PC-3 (cell line): ENCODE measurements around the gene AGTPBP1. TPM values are rescaled to one million over a fixed set of nuclear protein-coding genes. Genes with fewer than 3 reads are reported as not detected.

Source experiments
- ATAC-seq: fragments of 200-7000 bp; cut with Tn5 transposase; 2 replicates; pipeline ENCODE4 v1.9.1; 2020; ENCODE audit warnings: mild to moderate bottlenecking, moderate library complexity
- BruUV-seq: library from RNA; stranded (reverse); fragments of 400-500 nt; replicated peaks from 2 replicates; lab custom pipeline; 2021; lab: Mats Ljungman, UMichigan
- CTCF ChIA-PET: fragments of 300-600 bp; sonication (Branson Sonifier 250); formaldehyde crosslinking; loops from one replicate; lab custom pipeline; 2022; ENCODE audit warnings: antibody characterized with exemption; lab: Charles Lee
- POLR2A ChIA-PET: fragments of 300-600 bp; sonication (Branson Sonifier 250); formaldehyde crosslinking; loops from one replicate; lab custom pipeline; 2022; ENCODE audit warnings: antibody characterized with exemption; ENCODE audit not compliant: unreplicated experiment; lab: Charles Lee
- DNase-seq: peaks from one replicate; pipeline ENCODE4 v3.0.0-alpha.2; 2015
- H2AFZ ChIP-seq: fragments of 300-600 bp; sonication (generic); 2 replicates; pipeline ENCODE4 v1.6.0; 2016; ENCODE audit warnings: antibody characterized with exemption, low read length
- H3F3A ChIP-seq: fragments of 300-600 bp; sonication (generic); one replicate; pipeline ENCODE4 v1.6.0; 2017; ENCODE audit warnings: antibody characterized with exemption, low read length, control low read depth, mild to moderate bottlenecking; ENCODE audit not compliant: unreplicated experiment
- H3K27ac ChIP-seq: fragments of 300-600 bp; sonication (generic); 2 replicates; pipeline ENCODE4 v1.5.1; 2016; ENCODE audit warnings: mild to moderate bottlenecking, low read length
- H3K27me3 ChIP-seq: fragments of 300-600 bp; sonication (generic); 2 replicates; pipeline ENCODE4 v1.6.1; 2016; ENCODE audit warnings: low read length, mixed read lengths
- H3K36me3 ChIP-seq: fragments of 300-600 bp; sonication (generic); 2 replicates; pipeline ENCODE4 v1.6.1; 2016; ENCODE audit warnings: low read depth, mixed run types, low read length, mixed read lengths
- H3K4me1 ChIP-seq: fragments of 300-600 bp; sonication (generic); 2 replicates; pipeline ENCODE4 v1.5.1; 2016; ENCODE audit warnings: low read length; ENCODE audit not compliant: insufficient read depth
- H3K4me2 ChIP-seq: fragments of 300-600 bp; sonication (generic); 2 replicates; pipeline ENCODE4 v1.6.0; 2016; ENCODE audit warnings: low read length
- H3K4me3 ChIP-seq: fragments of 300-600 bp; sonication (generic); 2 replicates; pipeline ENCODE4 v1.5.1; 2016; ENCODE audit warnings: mild to moderate bottlenecking, low read length, mixed read lengths
- H3K79me2 ChIP-seq: fragments of 300-600 bp; sonication (generic); 2 replicates; pipeline ENCODE4 v1.6.1; 2017; ENCODE audit warnings: low read length, mixed read lengths
- H3K9ac ChIP-seq: fragments of 300-600 bp; sonication (generic); 2 replicates; pipeline ENCODE4 v1.6.0; 2016; ENCODE audit warnings: mild to moderate bottlenecking, low read length
- H3K9me2 ChIP-seq: fragments of 300-600 bp; sonication (generic); replicated peaks from 2 replicates; pipeline ENCODE4 v1.6.1; 2016; ENCODE audit warnings: mixed run types, low read length, mixed read lengths
- H3K9me3 ChIP-seq: fragments of 300-600 bp; sonication (generic); 2 replicates; pipeline ENCODE4 v1.6.1; 2016; ENCODE audit warnings: low read length, mixed read lengths
- H4K20me1 ChIP-seq: fragments of 300-600 bp; sonication (generic); 2 replicates; pipeline ENCODE4 v1.6.1; 2016; ENCODE audit warnings: low read length, mixed read lengths
- CTCF ChIP-seq: fragments of 300-600 bp; sonication (generic); conservative IDR thresholded peaks from 2 replicates; pipeline ENCODE4 v1.5.1; 2017; ENCODE audit warnings: antibody characterized with exemption, low read depth, mild to moderate bottlenecking, low read length
- EZH2 ChIP-seq: fragments of 300-600 bp; sonication (generic); IDR thresholded peaks from one replicate; pipeline ENCODE4 v1.6.1; 2017; ENCODE audit warnings: antibody characterized with exemption, mild to moderate bottlenecking, low read length; ENCODE audit not compliant: unreplicated experiment
- EZH2phosphoT487 ChIP-seq: fragments of 300-600 bp; sonication (generic); IDR thresholded peaks from 2 replicates; pipeline ENCODE4 v1.6.1; 2018; ENCODE audit warnings: mild to moderate bottlenecking, antibody characterized with exemption, low read length, borderline replicate concordance
- intact Hi-C: fragments of 100-400 bp; cut with micrococcal nuclease; formaldehyde crosslinking; loops from 2 replicates; pipeline ENCODE4 v1.9.0; 2023
- total RNA-seq: library from RNA; depleted of rRNA; stranded (reverse); fragments of >200 nt; gene quantifications from 2 replicates; pipeline ENCODE4 v1.2.3, GENCODE V29; 2014

The AGTPBP1 gene
- total RNA-seq, 1 experiment from 2014 or later, result 6.0 TPM

DNA sequence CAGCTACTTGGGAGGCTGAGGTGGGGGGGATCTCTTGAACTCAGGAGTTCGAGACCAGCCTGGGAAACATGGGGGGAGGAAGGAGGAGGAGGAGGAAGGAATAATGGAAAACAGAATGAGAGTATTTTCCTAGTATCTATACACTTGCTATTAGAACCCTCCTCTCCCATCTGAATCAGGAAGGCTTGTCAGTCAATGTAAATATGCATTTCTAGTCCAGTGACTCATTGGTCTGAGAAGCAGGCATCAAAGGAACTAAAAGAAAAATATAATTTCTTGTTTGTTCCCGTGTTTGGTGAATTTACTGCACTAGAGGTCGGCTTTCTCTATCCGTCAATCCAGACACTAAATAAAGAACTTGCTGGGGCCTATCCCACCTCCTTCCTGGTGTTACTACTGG is 88.6 kb downstream of the AGTPBP1 start:
- Histone ChIP-seq H4K20me1 (no peaks in the 10 kb centered on the region), H3K36me3 (no peaks in the 10 kb centered on the region), H3K4me1 (no peaks in the 10 kb centered on the region), H3K27ac (no peak overlapping the region), H3F3A (no peaks in the 10 kb centered on the region), H3K4me2 (no peak overlapping the region), H3K27me3 (no peaks in the 10 kb centered on the region), H3K79me2 (no peaks in the 10 kb centered on the region), H3K9me2 (no peaks in the 10 kb centered on the region), H3K9me3 (no peaks in the 10 kb centered on the region), H3K9ac (no peak overlapping the region), H3K4me3 (no peak overlapping the region), H2AFZ (no peak overlapping the region)
- intact Hi-C loops, result no loop called here
- TF ChIP-seq CTCF, result no peak
- TF ChIP-seq EZH2, result no peak
- TF ChIP-seq EZH2phosphoT487, result no peak
- POLR2A ChIA-PET, result no interaction called here
- DNase-seq (peak; percentile 8), ATAC-seq (peak; percentile 31; the same call in 1 of the 2 replicates)
- no TSS peak for BruUV-seq
- CTCF ChIA-PET, result no interaction called here

DNA sequence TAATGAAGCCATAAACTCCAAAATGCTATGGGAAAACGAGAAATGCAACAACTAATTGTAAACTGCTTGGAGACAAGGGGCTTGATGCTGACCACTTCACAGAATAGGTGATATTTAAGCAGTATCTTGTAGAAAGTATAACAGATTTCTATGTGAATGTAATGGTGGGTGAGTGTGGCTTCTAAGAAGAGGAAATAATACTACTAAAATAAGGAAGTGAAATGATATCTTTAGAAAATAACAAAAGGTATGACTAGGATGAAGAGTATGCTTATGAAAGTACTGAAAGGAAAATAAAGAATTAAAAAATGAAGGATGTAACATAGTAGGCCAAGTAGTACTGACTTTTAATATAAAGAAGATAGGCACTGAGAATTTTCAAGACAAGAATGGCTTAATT is 94.2 kb downstream of the AGTPBP1 start:
- no peak overlapping the region for H3K4me2 ChIP-seq
- no peaks in the 10 kb centered on the region for H3K36me3 ChIP-seq
- DNase-seq (no peak), ATAC-seq (no peak)
- H3F3A ChIP-seq, result no peaks in the 10 kb centered on the region
- H3K4me3 ChIP-seq, result no peak overlapping the region
- no peak overlapping the region for H3K9ac ChIP-seq
- POLR2A ChIA-PET, result no interaction called here
- H4K20me1 ChIP-seq, result no peaks in the 10 kb centered on the region
- no TSS peak for BruUV-seq
- no peaks in the 10 kb centered on the region for H3K4me1 ChIP-seq
- H3K27me3 ChIP-seq, result no peaks in the 10 kb centered on the region
- intact Hi-C loops, result no loop called here
- CTCF ChIA-PET, result no interaction called here
- no peaks in the 10 kb centered on the region for H3K9me2 ChIP-seq
- H2AFZ ChIP-seq, result no peak overlapping the region
- H3K79me2 ChIP-seq, result no peaks in the 10 kb centered on the region
- no peaks in the 10 kb centered on the region for H3K9me3 ChIP-seq
- H3K27ac ChIP-seq, result no peak overlapping the region
- no peak for TF ChIP-seq CTCF
- no peak for TF ChIP-seq EZH2phosphoT487
- no peak for TF ChIP-seq EZH2

GRCh38 chr9:85645909-85646627 is 95.7 kb downstream of the AGTPBP1 start:
- ChIA-PET CTCF (no interaction called here), POLR2A (no interaction called here)
- Histone ChIP-seq H3K9me2 (no peaks in the 10 kb centered on the region), H3K27me3 (no peaks in the 10 kb centered on the region), H3K4me2 (no peak overlapping the region), H4K20me1 (no peaks in the 10 kb centered on the region), H3K4me3 (no peak overlapping the region), H3K79me2 (no peaks in the 10 kb centered on the region), H3F3A (no peaks in the 10 kb centered on the region), H3K4me1 (no peaks in the 10 kb centered on the region), H3K9me3 (no peaks in the 10 kb centered on the region), H3K27ac (no peak overlapping the region), H2AFZ (no peak overlapping the region), H3K9ac (no peak overlapping the region), H3K36me3 (no peaks in the 10 kb centered on the region)
- no TSS peak for BruUV-seq
- DNase-seq (no peak), ATAC-seq (no peak)
- intact Hi-C loops, result no loop called here
- no peak for TF ChIP-seq CTCF
- no peak for TF ChIP-seq EZH2
- no peak for TF ChIP-seq EZH2phosphoT487
